ENCODE data around the gene APMAP.

APMAP gene

DNA sequence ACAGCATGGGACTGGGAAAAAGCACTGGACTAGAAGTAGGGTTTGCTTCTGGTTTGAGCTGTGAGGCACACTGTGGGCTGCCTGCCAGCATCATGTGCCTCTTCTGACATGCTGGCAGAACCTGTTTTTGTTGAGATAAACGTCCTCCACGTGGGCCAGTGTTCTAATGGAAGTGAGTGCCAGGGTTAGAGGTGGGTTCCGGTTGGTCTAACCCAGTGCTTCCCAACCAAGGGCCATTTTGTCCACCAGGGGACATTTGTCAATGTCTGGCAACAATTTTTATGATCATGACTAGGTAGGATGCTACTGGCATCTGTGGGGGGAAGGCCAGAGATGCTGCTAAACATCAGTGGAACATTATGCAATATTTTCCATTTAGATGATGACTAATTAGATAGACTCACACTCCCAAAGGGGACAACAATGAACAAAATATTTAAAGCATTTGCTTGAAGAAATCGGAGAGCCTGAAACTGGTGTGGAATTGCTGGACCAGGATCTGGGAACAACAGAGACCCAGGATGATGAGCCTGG, 7.8 kb upstream of the APMAP start:
- no peak for DNase-seq (ENCODE audit: low spot score)
- in situ Hi-C loops (cut with MboI; ENCODE audit: low pct_unique_long_range_greater_than_20kb, low sequenced_read_pairs, unreplicated experiment) = no loop called here
- TF ChIP-seq CTCF (IDR thresholded peaks at IDR 0.05; ENCODE audit: extremely low read depth, insufficient read depth, missing control alignments) = no peak

- no peak for DNase-seq (ENCODE audit: low spot score)
- in situ Hi-C loops (cut with MboI; ENCODE audit: low pct_unique_long_range_greater_than_20kb, low sequenced_read_pairs, unreplicated experiment) = loop anchor here (5.0 to 25.0 kb wide), 3 partner anchors 63 to 413 kb away; partner anchors contain the start of genes ENTPD6 and GINS1
- TF ChIP-seq CTCF (IDR thresholded peaks at IDR 0.05; ENCODE audit: extremely low read depth, insufficient read depth, missing control alignments) = no peak
Observed at GRCh38 chr20:24999568-24999967, 7.0 kb upstream of the APMAP start.

- TF ChIP-seq CTCF (IDR thresholded peaks at IDR 0.05; ENCODE audit: extremely low read depth, insufficient read depth, missing control alignments) = no peak
- in situ Hi-C loops (cut with MboI; ENCODE audit: low pct_unique_long_range_greater_than_20kb, low sequenced_read_pairs, unreplicated experiment) = loop anchor here (5.0 to 25.0 kb wide), 3 partner anchors 63 to 413 kb away; partner anchors contain the start of genes ENTPD6 and GINS1
- DNase-seq (ENCODE audit: low spot score) = no peak
Observed at GRCh38 chr20:24998631-24999445, 6.3 kb upstream of the APMAP start.

DNA sequence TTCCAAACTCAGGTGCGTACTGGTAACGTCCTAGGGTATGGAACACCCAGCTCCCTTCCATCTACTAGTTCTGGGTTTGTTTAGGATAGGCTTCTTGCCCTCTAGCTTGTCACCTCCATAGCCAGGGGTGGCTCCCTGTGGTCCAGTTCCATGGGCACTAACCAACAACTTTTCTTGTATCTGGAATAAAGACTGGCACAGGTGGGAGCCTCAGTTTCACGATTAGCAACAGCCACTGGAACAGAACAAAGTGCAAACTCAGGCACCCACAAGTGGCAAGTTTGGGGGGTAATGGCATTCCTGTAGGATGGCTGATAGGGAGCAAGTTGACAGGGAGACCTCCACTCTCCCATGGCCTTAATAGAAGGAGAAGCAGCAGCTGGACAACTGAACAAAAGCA, 5.6 kb upstream of the APMAP start:
- DNase-seq (ENCODE audit: low spot score) = no peak
- TF ChIP-seq CTCF (IDR thresholded peaks at IDR 0.05; ENCODE audit: extremely low read depth, insufficient read depth, missing control alignments) = no peak
- in situ Hi-C loops (cut with MboI; ENCODE audit: low pct_unique_long_range_greater_than_20kb, low sequenced_read_pairs, unreplicated experiment) = loop anchor here (5.0 to 25.0 kb wide), 3 partner anchors 64 to 414 kb away; partner anchors contain the start of genes ENTPD6 and GINS1

DNA sequence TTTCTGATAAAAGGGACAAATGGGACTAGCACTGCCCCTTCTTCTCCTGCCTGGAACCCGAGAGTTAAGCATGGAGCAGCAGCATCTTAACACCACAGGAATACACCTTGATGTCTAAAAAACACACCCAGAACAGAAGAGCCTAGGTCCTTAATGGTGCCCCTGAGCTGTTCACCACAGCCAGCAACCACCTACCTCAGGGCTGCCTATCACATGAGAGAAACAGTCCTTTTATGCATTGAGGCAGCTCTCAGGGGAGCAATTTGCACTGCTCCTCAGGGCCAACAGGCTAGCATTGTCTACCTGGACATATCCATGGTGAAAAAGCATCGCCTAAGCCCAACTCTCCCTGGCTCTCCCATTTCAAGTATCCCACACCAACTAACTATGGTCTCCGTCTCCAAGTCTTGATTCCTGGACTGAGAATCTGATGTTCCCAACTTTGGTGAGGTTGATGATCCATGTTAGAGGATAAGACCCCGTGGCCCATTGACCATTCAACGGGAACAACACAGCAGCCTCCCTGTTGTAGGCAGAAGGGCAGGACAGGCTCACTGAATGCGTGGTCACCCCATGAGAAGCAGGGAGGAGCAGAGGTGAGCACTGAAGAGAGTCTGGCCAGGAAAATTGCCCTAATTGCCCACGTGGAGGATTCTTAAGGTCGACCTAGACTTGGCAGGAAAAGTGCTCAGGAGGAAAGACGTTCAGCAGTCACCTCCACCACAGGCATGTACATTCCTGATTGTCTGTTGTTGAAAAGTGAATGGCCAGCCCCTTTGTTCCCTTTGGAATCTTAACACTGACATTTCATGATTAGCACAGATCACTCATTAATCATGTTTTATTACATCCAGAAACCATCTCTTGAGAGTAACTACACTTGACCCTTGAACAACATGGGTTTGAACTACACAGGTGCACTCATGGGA, 4.2 kb upstream of the APMAP start:
- in situ Hi-C loops (cut with MboI; ENCODE audit: low pct_unique_long_range_greater_than_20kb, low sequenced_read_pairs, unreplicated experiment) = loop anchor here (5.0 to 25.0 kb wide), 3 partner anchors 66 to 416 kb away; partner anchors contain the start of genes ENTPD6 and GINS1
- DNase-seq (ENCODE audit: low spot score) = no peak
- no peak for TF ChIP-seq CTCF (IDR thresholded peaks at IDR 0.05; ENCODE audit: extremely low read depth, insufficient read depth, missing control alignments)
